Activated naive CD4-positive, alpha-beta T cell treated with anti-CD3 and anti-CD28 coated beads, Interleukin-2, amount 50 U/mL, for 24 hours (primary cell): ENCODE results near the gene STX4.
A peak's percentile ranks its signal among the peaks of the same experiment; 100 is the strongest.

ENCODE experiments used
- H3K27ac Mint-ChIP-seq: one replicate; pipeline ENCODE4 v1.8.0; 2021; ENCODE audit warnings: mild to moderate bottlenecking, mixed read lengths
- H3K27me3 Mint-ChIP-seq: one replicate; pipeline ENCODE4 v1.8.0; 2021; ENCODE audit warnings: mixed read lengths
- H3K36me3 Mint-ChIP-seq: one replicate; pipeline ENCODE4 v1.8.0; 2021; ENCODE audit warnings: mixed read lengths
- H3K4me1 Mint-ChIP-seq: one replicate; pipeline ENCODE4 v1.8.0; 2021; ENCODE audit warnings: mixed read lengths
- H3K4me3 Mint-ChIP-seq: one replicate; pipeline ENCODE4 v1.8.0; 2021; ENCODE audit warnings: mild to moderate bottlenecking, mixed read lengths
- H3K9me3 Mint-ChIP-seq: one replicate; pipeline ENCODE4 v1.8.0; 2021; ENCODE audit warnings: mixed read lengths

The STX4 gene

DNA sequence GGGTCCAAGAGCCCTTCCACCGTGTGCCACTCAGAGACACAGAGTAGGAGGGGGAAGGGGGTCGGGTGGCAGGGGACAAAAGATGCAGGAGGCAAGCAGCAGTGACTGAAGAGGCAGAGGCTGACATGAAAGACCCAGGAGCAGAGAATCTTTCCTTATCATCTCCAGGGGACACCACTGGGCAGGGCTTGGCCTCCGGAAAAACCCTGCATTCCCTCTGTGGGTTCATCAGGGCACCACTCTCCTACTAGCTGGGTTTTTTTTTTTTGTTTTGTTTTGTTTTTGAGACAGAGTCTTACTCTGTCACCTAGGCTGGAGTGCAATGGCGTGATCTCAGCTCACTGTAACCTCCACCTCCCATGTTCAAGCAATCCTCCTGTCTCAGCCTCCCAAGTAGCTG is 2.1 kb upstream of the STX4 start:
- Mint-ChIP-seq H3K36me3 (no peaks in the 10 kb centered on the region), H3K9me3 (no peaks in the 10 kb centered on the region), H3K27ac (no peak overlapping the region), H3K4me1 (peaks cover 19% of the 10 kb centered on the region), H3K4me3 (no peak overlapping the region), H3K27me3 (no peaks in the 10 kb centered on the region)

DNA sequence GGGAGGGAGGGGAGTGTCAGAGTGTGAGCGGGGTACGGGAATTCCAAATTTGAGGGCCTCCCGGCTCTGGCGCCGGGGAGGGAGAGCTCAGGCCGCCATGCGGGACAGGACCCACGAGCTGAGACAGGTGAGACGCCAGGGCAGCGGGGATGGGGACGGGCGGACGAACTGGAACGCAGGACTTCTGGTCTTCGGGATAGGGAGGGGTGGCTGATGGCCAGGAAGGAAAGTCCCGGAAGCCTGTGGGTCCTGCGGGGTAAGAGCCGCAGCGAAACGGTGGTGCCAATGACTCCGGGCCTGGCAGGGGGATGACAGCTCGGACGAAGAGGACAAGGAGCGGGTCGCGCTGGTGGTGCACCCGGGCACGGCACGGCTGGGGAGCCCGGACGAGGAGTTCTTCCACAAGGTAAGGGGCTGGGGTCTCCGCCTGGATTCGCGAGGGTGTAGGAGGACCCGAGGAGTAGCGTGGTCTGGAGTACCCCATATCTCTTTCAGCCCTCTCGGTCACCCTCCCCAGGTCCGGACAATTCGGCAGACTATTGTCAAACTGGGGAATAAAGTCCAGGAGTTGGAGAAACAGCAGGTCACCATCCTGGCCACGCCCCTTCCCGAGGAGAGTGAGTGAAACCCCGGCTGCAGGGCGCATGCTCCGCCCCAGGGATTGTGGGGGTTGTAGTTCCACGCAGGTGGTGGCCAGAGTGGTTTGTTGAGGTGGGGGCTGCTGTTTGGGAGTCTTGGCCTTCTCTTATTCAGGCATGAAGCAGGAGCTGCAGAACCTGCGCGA is 543 bp downstream of the STX4 start:
- Mint-ChIP-seq H3K4me3 (peak overlapping the region; percentile 95), H3K36me3 (no peaks in the 10 kb centered on the region), H3K27ac (peak overlapping the region; percentile 95), H3K9me3 (no peaks in the 10 kb centered on the region), H3K27me3 (no peaks in the 10 kb centered on the region), H3K4me1 (peaks cover 25% of the 10 kb centered on the region)

DNA sequence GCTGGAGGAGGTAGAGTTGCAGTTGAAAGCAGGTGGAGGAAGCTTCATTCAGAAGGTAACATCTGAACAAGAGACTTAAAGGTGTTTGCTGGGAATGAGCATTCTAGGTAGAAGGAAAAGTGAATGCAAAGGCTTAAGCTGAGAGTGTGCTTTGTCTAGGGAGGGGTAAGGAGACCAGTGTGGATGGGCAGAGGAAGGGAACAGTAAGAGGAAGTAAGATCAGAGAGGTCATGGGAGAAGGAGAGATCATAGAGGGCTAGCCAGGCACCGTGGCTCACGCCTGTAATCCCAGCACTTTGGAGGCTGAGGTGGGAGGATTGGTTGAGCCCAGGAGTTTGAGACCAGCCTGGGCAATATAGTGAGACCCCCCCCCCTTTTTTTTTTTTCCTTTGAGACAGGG is 3.3 kb downstream of the STX4 start:
- H3K9me3 Mint-ChIP-seq: no peaks in the 10 kb centered on the region
- no peak overlapping the region for H3K27ac Mint-ChIP-seq
- no peaks in the 10 kb centered on the region for H3K27me3 Mint-ChIP-seq
- H3K36me3 Mint-ChIP-seq: no peaks in the 10 kb centered on the region
- H3K4me3 Mint-ChIP-seq: no peak overlapping the region
- peaks cover 24% of the 10 kb centered on the region for H3K4me1 Mint-ChIP-seq

GRCh38 chr16:31038993-31039392 is 5.6 kb downstream of the STX4 start:
- Mint-ChIP-seq H3K4me3 (no peak overlapping the region), H3K27me3 (no peaks in the 10 kb centered on the region), H3K36me3 (no peaks in the 10 kb centered on the region), H3K27ac (no peak overlapping the region), H3K9me3 (no peaks in the 10 kb centered on the region), H3K4me1 (peaks cover 14% of the 10 kb centered on the region)

- no peak overlapping the region for H3K27ac Mint-ChIP-seq
- no peaks in the 10 kb centered on the region for H3K27me3 Mint-ChIP-seq
- H3K4me1 Mint-ChIP-seq: no peaks in the 10 kb centered on the region
- H3K4me3 Mint-ChIP-seq: no peak overlapping the region
- no peaks in the 10 kb centered on the region for H3K9me3 Mint-ChIP-seq
- H3K36me3 Mint-ChIP-seq: no peaks in the 10 kb centered on the region
These were observed 9.5 kb downstream of the STX4 start for GRCh38 chr16:31042866-31043265.

DNA sequence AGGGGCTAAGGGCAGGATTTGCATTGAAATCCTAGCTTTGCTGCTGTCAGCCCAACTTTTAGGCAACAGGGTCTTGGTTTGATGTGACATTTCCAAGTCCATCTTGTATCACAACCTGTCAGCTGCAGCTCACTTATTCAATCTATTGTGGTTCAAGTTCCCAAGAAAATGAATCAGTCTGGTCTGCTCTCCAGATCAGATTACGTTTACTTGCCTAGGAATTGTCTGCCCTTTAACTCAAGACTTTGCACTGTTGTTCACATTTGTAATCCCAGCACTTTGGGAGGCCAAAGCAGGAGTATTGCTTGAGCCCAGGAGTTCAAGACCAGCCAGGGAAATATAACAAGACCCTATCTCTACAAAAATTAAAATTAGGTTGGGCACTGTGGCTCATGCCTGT is 10.0 kb downstream of the STX4 start:
- Mint-ChIP-seq H3K9me3 (no peaks in the 10 kb centered on the region), H3K27me3 (no peaks in the 10 kb centered on the region), H3K4me3 (no peak overlapping the region), H3K4me1 (no peaks in the 10 kb centered on the region), H3K27ac (no peak overlapping the region), H3K36me3 (no peaks in the 10 kb centered on the region)

DNA sequence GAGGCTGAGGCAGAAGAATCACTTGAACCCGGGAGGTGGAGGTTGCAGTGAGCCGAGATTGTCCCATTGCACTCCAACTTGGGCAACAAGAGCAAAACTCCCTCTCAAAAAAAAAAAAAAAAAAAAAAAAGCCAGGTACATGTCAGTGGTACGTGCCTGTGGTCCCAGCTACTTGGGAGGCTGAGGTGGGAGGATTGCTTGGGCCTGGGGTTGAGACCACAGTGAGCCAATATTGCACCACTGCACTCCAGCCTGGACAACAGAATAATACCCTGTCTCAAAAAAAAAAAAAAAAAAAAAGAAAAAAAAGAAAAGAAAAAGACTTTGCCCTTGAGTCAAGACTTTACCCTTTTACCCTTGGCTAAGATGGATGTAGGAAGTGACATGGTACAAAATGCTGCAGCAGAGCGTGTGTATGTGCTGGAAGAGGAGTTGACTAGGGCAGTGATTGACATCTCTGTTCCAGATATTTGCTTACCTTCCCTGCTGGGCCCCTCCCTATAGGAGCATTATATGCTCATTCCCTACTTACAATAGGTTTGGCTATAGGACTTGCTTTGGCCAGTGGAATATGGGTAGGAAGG is 10.6 kb downstream of the STX4 start:
- Mint-ChIP-seq H3K36me3 (no peaks in the 10 kb centered on the region), H3K9me3 (no peaks in the 10 kb centered on the region), H3K4me1 (no peaks in the 10 kb centered on the region), H3K27me3 (no peaks in the 10 kb centered on the region), H3K4me3 (no peak overlapping the region), H3K27ac (no peak overlapping the region)

GRCh38 chr16:31050280-31051030 is 17.1 kb downstream of the STX4 start:
- H3K27me3 Mint-ChIP-seq: no peaks in the 10 kb centered on the region
- no peaks in the 10 kb centered on the region for H3K36me3 Mint-ChIP-seq
- no peak overlapping the region for H3K27ac Mint-ChIP-seq
- no peaks in the 10 kb centered on the region for H3K4me1 Mint-ChIP-seq
- no peak overlapping the region for H3K4me3 Mint-ChIP-seq
- H3K9me3 Mint-ChIP-seq: no peaks in the 10 kb centered on the region

GRCh38 chr16:31052114-31052513 is 18.8 kb downstream of the STX4 start:
- Mint-ChIP-seq H3K36me3 (no peaks in the 10 kb centered on the region), H3K9me3 (no peaks in the 10 kb centered on the region), H3K4me3 (no peak overlapping the region), H3K27me3 (no peaks in the 10 kb centered on the region), H3K4me1 (no peaks in the 10 kb centered on the region), H3K27ac (no peak overlapping the region)

DNA sequence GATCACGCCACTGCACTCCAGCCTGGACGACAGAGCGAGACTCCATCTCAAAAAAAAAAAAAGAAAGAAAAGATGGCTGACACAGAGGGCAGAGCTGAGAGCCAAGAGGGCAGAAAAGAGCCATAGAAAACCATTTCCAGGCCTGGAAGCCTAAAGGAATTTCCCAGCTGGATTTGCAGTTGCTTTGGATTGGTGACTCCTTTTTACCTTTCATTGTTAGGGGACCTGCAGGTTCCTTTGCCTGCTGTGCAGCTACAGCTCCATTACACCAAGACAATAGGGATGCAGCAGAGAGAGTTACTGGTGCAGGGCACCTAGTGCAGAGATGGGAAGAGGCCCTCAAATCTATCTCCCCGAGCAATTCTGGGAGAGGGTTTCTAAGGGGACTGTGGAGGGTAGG is 22.3 kb downstream of the STX4 start:
- Mint-ChIP-seq H3K27me3 (no peaks in the 10 kb centered on the region), H3K4me3 (no peak overlapping the region), H3K9me3 (no peaks in the 10 kb centered on the region), H3K27ac (no peak overlapping the region), H3K4me1 (no peaks in the 10 kb centered on the region), H3K36me3 (peaks cover 2% of the 10 kb centered on the region)

DNA sequence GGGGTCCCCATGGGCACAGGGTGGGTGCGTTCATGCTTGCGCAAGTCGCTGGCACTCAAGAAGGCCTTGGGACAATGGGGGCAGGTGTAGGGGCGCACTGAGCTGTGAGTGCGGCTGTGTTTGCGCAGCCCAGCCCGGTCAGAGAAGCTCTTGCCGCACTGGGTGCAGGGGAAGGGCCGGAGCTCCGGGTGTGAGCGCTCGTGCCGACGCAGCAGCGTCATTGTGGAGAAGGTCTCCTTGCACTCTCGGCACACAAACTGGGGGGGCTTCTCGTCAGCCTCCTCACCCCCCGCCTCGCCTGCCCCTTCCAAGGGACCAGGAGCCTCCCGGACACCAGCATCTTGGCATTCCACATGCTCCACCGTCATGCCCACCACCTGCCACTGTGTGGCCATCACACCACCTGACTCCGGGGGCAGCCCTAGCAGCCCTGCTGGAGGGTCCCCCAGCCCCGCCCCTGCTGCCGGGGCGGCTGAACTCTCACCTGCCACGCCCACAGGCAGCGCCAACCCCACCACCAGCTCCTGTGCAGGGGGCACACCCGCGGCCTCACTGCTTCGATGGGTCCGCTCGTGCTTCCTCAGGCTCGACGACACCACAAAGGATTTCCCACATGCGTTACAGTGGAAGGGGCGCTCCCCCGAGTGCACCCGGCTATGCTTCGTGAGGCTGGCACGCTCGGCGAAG is 27.9 kb downstream of the STX4 start:
- Mint-ChIP-seq H3K27ac (no peak overlapping the region), H3K36me3 (peaks cover 9% of the 10 kb centered on the region), H3K27me3 (no peaks in the 10 kb centered on the region), H3K4me1 (peaks cover 32% of the 10 kb centered on the region), H3K4me3 (no peak overlapping the region), H3K9me3 (no peaks in the 10 kb centered on the region)

GRCh38 chr16:31061813-31062440 is 28.6 kb downstream of the STX4 start:
- Mint-ChIP-seq H3K9me3 (no peaks in the 10 kb centered on the region), H3K27me3 (no peaks in the 10 kb centered on the region), H3K27ac (no peak overlapping the region), H3K4me1 (peaks cover 37% of the 10 kb centered on the region), H3K4me3 (no peak overlapping the region), H3K36me3 (peaks cover 9% of the 10 kb centered on the region)

DNA sequence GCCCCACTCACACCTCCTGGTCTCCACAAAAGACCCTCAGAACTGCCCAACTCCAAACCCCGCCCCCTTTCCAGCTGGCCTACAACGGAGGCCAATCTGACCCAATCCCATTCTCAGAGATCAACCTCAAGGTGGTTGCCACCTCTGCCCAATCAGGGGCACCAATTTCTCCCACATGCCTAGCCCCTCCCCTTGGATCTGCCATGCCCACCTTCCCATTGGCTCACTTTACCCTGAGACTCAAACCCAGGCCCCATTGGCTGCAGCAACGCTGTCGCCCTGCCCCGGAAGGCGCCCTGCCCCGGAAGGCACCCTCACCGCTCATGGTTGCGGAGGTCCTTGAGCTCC is 30.1 kb downstream of the STX4 start:
- Mint-ChIP-seq H3K4me3 (no peak overlapping the region), H3K4me1 (peaks cover 37% of the 10 kb centered on the region), H3K27me3 (no peaks in the 10 kb centered on the region), H3K9me3 (no peaks in the 10 kb centered on the region), H3K27ac (no peak overlapping the region), H3K36me3 (peaks cover 9% of the 10 kb centered on the region)

DNA sequence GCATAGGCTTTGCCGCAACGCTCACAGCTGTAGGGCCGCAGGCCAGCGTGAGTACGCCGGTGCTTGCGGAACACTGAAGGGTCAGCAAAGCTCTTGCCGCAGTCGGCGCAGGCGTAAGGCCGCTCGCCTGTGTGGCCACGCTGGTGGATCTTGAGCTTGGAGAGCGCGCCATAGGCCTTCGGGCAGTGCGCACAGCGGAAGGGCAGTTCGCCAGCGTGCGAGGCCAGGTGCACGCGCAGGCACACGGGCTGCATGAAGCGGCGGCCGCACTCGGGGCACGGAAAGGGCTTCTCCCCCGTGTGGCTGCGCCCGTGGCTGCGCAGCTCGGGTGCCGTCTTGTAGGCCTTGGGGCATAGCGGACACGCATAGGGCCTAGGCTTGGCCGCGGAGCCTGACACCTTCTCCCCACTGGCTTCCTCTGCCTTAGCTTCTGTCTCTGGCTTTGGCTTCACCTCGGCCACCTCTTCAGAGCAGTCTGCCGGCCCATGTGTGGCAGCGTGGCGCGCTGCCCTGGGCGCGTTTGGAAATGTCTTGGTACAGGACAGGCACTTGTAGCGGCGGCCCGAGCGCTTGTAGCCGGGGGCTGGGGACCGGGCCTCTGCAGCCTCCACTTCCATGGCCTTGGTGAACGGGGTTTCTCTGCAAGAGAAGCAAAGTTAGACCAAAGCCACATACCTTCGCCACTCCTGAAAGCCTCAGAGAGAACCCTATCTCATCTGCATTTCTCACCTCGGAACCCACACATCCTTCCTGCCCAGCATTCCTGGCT is 30.7 kb downstream of the STX4 start:
- Mint-ChIP-seq H3K4me1 (peaks cover 39% of the 10 kb centered on the region), H3K27ac (peak overlapping the region; percentile 65), H3K4me3 (peak overlapping the region; percentile 63), H3K27me3 (no peaks in the 10 kb centered on the region), H3K36me3 (peaks cover 9% of the 10 kb centered on the region), H3K9me3 (no peaks in the 10 kb centered on the region)
